HG03108 (cell line): ENCODE results near the gene EPHA3.

ENCODE experiments used
- ATAC-seq: cut with Tn5 transposase; IDR thresholded peaks from one replicate; pipeline ENCODE4 v1.9.1; 2021; ENCODE audit warnings: moderate library complexity; ENCODE audit not compliant: unreplicated experiment

The EPHA3 gene

DNA sequence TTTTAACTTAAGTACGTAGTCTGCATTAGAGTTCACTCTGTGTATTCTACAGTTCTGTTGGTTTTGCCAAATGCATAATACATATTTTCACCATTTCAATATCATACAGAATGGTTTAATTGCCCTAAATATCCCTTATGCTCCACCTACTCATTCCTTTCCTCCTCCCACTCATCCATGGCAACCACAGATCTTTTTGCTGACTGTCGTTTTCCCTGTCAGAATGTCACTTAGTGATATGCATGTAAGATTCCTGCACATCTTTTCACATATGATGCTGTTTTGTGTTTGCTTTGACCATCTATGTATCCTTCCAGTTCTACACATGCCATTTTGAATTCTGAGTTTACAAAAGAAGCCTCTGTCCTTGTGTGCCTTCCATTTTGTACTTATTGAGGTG lies 36.7 kb downstream of the EPHA3 start:
- no peak for ATAC-seq

DNA sequence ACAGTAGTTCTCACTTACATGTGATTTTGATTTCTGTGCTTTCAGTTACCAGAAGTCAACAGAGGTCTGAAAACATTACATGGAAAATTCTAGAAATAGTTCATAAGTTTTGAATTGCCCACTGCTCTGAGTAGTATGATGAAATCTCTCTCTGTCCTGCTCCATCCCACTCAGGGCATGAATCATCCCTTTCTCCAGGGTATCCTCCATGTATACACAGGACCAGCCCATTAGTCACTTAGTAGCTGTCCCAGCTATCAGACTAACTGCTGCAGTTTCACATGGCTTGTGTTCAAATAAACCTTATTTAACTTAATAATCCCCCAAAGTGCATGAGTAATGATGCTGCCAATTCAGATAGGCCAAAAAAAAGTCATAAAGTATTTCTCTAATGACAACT lies 38.6 kb downstream of the EPHA3 start:
- no peak for ATAC-seq

DNA sequence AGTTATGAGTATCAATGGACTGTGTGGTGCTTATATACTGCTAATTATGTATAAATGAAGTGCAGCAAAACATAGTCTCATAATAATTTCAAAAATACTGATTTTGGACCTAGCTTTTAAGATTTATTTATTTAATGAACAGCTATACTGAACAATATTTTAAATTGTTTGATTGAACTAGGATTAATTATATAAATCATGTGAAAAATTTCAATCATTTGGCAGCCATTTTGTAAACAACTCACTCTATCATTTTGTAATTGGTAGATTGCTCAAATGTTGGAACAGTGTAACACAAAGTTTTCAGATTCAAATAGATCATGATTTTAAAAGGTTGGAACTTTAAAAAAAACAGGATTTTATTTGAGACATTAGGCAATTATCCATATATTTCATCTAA lies 47.0 kb downstream of the EPHA3 start:
- no peak for ATAC-seq

DNA sequence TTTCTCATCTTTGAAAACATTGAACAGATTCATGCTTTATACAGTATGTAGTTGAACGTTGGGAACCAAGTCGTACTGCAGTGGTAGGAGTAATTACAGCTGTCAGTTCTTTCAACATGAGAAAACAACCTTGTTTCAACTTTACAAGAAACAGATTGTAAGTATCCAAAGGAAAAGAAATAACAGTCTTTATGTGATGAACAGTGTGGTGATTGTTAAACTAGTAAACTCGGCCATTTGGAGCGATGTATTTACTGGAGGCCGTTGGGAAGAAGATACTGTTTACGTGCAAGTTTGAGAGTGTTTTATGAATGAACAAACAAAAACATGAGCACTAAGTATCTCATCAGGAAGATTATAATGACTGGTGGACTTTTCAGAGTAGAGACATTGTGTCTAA lies 48.4 kb downstream of the EPHA3 start:
- no peak for ATAC-seq

DNA sequence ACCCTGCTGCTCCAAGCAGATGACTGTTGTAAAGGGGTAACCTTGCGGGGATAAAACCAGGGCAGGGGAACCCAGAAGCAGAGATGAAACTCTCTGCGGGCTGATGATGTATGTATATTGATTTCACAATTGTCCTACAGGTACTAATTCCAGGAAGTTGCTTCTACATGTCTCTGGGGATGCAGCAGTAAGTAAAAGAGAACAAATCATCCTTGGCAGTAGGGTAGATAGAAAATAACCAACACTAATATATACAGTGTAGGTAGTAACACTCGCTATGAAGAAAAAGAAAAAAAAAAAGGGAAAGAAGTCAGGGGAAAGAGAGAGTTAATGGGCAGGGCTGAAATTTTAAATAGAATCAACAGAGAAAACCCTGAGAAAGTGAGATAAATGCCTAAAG lies 50.2 kb downstream of the EPHA3 start:
- no peak for ATAC-seq

DNA sequence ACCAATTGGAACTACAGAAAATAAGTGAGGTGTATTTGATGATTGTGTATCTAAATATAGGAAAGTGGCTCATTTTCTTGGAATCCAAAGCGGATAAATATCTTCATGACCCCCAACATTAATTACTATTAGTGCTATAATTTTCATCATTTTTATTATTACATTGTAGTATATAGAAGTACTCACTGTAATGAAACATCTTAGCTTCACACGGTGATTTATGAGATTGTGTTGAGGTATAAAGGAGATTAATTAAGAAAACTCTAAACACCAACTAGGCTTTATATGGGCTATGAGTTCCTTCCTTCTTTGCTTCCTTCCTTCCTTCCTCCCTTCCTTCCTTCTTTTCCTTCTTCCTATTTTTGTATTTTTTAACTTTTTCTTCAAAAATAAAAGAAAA lies 52.2 kb downstream of the EPHA3 start:
- no peak for ATAC-seq

DNA sequence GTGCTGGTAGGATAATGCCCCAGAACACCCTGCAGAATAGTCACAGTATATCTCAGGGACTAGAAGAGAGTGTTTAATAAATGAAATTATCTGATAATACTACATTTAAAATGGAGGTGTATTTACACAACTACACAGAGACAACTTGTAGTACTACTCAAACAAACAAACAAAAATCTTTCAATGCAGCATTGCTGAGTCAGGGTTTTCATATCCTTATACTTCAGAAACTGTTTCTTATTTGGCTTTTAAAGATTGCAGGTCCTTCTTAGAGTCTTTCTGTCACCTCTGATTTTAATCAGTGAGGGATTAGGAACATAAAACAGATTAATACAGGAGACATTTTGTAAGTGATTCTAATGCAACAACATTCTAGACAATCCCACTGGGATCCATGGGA lies 57.4 kb downstream of the EPHA3 start:
- no peak for ATAC-seq

DNA sequence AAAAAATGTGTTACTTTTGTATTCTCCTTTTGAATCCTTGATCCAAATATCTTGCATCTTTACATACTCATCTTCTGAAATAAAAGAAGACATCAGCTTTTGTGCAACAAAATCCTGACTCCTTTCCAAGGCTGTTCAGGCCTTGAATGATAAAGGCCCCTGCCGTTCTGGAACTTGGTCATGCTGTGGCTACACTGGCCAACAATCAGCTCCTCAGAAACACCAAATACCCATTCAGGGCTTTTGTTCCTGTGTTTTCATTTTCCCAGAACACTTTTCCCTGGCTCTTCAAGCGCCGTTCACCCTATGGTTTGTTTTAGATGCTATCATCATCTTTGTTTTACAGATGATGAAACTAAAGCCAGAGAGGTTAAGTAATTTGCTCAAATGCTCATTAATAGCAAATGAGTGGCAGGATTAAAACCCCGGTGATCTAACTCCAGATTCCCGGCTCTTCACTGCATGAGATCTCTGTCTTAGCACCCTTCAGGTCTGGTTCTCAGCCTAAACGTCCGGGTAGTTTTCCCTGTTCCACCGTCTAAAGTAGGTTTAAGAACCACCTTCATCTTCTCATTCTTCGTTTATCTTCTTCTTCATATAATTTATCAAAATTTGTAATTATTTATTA lies 58.3 kb downstream of the EPHA3 start:
- no peak for ATAC-seq

DNA sequence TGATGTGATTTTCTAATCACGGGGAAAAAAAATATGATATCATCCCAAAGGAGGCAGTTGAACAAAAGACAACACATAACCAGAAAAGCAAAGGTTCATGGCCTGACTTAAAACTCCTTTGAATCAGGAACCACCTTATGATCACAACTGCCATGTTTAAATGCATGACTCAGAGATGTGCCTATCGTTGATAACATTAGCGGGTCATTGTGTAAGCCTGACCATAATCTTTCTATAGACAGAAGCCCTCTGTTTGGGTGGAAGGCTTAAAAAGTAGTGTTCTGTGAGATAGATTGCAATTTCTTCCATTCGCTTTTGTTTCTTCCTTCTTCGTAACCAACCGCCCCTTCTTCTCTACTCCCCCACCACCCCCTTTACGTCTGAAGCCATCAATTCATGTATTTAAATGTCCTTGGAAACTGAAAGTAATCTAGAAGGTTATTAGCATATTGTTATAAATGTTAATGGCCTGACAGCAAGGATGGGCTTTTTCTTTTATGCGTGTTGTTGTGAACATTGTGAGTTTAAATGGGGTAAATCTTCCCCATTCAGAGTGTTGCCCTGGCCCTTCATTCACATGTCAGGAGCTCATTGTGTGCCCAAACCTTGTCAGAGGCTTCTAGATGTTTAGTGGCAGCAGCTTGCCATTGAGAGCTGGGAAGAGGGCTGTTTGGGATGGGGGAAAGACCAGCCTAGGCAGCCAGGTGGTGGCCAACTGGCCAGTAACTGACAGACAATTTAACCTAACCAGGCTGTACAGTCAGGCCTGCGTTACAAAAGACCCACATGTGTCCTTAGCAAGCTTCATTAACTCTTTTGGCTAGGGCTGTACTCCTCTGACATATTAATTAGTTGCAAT lies 64.5 kb downstream of the EPHA3 start:
- ATAC-seq = no peak

DNA sequence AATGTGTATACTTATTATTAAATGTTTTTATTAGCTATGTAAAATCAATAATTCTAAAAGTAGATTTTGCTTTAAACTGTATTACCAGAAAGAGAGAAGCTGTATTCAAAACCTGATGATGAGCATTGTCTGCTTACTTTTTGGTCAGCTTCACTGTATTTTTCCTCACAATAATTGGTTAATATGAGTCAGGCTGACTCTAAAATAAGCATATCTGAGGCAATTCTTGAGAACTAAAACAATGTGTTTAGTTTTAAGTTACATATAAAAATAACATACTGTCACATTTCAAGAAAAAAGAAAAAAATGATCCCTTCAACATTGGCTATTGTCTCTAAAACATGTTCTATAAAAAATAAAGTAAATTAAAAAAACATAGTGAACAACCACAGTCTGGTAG lies 66.1 kb downstream of the EPHA3 start:
- no peak for ATAC-seq

DNA sequence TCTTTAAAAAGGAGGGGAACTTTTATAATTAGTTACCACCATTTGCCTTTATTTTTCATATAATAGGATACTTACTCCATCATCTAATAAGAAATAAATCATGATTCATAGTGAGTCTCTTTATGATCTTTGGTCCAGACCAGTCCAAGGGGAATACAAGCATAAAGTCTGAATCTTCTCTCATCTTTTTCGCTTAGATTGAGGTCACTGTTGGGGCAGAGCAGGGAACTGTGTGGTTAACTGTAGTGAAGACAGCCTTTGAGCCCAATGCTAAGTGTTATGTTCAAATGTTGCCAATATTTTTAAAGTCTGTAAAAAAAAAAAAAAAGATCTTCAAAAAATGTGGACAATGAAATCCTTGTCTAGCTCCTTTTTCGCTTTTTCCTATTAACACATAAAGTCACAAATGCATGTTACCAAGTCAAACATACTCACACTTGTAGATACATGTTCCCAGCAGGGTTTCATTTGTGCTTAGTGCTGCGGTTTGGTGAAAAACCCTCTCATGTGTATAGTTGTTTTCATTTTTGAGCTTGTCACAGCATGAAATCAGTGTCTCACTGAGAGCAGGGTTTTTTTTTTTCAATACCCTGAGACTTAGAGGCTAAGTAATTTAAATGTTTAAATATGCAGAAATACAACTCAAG lies 72.1 kb downstream of the EPHA3 start:
- ATAC-seq = no peak

DNA sequence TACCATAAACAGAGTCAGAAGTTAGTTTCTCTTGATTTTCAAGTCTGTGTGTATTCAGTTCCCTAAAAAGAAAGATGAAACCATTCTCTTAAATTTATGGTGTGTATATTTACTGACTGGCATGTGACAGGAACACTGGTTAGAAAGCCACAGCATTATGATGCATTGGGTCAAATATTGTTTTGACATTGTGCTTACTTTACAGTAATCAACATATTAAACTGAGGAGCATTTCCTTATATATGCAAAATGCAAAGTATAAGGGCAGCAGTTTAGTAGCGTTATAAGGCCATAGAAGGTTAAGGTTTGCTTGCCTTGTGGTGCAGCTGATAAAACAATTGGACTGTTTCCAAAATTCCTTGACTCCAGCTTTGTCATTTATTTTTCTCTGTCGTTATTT lies 72.9 kb downstream of the EPHA3 start:
- ATAC-seq = no peak

DNA sequence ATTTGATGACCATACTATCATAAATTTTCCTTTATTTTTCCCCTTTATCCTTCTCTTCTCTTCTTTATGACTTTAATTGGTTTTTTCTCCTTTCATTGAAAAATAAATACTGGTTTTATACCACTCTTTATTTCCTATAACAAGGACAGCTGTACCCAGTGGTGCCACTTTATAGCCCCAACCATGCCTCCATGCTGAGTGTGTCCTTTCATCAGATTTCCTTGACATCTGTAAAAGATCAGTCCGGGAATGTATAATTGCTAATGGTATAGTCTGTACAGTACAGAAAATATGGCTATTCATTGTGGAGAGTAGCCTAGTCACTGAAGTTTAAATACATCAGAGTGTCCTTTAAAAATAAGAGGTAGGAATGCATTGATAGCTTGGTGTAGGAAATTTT lies 74.6 kb downstream of the EPHA3 start:
- no peak for ATAC-seq

DNA sequence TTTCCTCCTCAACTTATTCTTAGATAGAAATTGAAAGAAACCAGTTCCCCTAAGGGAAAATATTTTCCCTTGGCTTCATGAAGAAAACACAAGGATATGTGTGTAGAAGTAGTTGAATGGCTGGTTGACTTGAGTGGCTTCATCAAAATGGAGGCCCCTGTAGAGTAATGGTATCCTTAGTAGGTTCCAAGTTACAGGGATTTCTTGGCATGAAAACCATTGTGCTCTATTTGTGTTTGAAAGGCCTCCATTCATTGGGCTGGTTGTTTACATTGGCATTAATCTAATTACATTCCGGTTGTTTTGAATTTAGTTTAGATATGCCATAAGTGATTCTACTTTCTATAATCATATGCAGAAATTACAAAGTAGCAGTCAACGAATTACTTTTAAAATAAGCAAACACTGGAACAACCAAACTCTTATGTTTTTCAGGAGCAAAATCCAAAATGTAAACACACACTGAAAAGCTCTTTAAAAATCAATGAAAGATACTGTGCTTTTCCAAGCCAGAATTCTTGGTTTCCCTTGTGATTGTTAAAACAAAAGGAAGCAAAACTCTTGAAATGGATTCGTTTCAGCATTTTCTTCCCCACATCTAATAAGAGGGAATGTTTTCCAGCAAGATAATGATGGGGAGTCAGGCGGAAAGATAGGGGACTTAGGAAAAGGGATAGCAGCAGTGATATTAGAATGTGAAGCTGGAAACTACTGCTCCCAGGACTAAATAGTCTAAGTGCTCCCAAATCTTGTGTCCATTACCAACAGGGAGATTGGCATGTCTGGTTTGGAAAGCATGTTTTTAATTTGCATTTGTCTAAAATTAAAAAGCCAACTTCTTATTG lies 77.0 kb downstream of the EPHA3 start:
- ATAC-seq = no peak

DNA sequence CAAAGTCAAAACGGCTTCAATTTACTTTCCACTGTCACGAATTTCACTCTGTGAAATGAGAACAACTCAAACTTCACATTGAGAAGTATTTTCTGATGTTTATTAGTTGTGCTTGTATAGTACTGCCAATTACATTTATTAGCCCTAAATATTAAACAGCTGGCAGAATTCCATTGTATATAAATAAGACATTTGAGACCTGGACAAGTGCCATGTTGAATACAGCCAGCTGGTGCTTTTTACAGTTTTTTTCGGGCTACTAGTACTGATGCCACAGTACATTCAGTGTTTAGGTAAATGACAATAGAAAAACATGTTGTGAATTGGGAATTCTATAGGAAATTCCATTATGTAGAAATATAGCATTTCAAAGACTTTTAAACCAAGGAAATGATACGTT lies 79.0 kb downstream of the EPHA3 start:
- ATAC-seq = no peak

DNA sequence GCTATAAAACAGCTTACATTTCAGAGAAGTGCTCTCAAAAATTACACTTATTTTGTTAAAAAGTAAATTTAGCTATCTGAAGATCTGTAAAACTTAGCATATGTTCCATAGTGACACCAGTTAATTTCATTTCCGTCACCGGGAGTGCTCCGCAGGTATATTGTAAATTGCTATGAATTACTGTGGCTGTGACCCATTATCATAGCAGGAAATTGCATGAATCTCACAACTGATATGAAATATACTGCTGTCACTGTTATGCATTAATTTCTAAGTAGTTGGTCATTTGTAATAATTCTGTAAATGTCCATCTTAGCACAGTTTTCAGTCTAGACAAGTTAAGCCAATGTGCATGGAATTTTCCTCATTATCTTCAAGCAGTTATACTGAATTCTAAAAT lies 91.2 kb downstream of the EPHA3 start:
- ATAC-seq = no peak

DNA sequence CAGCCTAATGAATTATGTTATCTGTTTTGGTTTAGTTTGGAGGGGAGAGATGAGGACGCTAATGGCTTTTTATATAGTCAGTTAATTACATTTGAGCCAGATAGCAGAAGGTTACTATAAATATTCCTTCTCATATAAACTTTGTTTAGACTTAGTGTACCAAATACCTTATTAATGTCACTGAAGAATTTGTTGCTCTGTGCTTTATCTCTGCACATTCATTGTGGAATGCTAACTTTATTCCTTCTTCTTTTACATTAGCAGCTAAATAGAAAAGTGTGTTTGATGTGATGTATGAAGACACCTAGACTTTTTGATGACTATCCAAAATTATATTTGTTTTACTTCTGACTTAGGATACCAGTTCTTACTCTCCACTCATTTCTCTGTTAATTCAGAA lies 105.2 kb downstream of the EPHA3 start:
- ATAC-seq = no peak

DNA sequence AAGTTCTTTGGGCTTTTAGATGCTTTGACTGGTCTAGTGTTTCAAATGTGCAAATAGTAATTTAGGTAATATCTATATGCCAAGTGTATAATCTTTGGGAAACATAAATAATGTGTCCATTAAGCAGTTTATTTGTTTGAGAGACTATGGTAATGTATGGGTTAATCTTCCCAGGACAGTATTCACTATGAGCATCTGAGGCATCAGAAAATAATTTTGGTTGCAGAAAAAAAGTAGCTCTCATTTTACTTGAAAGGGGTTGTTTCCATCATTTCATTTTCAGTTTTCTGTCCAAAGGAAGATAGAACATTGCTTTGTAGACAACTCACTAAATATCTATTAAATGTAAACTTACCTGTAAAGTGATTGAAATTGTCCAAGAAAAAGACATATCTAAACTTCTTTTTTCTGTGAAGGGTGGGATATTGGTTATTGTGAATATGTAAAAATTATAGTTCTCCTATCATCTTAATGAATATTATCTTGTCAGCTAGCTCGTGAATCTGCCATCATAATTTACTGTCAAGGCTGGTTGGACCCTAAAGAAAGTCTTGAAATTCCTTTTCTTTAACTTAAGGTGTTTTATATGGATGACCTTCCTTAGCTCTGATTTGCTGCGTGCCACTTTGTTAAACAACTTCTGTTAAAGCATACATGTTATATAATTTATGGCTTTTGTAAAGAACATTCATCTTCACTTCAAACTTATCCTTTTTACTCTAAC lies 108.8 kb downstream of the EPHA3 start:
- no peak for ATAC-seq

DNA sequence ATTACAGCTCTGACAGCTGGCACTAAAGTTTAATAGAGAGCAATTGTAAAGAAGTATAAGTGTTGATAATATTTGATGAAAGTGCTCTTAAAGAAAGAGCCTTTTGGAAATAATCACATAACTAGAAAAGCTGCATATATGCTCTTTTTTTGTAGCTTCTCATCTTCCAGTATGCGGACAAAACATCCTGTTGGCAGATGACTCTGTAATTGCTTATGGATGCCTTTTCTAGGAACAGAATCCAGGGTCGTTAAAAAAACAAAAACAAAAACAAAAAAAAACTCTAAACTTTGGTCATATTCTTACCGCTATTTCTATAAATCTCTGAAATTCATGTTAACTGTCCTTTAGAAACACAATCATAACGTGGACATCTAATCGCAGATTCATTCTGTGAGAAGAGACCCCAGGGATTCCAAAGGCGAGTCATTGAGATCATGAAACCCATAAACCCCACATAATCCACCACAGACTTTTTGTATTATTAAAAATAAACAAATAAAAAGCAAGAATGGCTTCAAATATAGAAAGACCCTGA lies 109.8 kb downstream of the EPHA3 start:
- no peak for ATAC-seq

DNA sequence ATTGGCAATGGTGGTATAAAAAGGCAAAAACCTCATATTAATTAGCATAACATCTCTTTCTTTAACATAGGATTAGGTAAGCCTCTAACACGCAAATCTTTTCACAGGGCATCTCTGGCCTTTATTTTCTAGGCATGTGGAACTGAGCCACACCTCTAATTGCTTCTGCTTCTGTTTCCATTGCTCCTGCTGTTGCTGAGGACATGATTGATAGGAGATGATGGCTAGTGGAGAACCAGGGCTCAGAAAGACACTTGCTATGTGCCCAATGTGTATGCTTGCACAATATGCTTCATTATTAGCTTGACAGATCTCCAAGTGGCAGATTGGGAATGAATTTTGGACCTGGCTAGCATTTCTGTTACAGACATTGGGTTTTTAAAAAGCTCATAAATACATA lies 114.5 kb downstream of the EPHA3 start:
- ATAC-seq = no peak
